BJ (cell line): ENCODE measurements around the gene CFAP54. TPM values are rescaled to one million over a fixed set of nuclear protein-coding genes. Genes with fewer than 3 reads are reported as not detected.

Experiments used
- CTCF ChIA-PET: fragments of 350-600 bp; formaldehyde crosslinking; extraction: SDS; loops from one replicate; lab custom pipeline; 2021; ENCODE audit warnings: antibody characterized with exemption, inconsistent platforms; lab: Yijun Ruan, JAX
- POLR2A ChIA-PET: fragments of 300-600 bp; sonication (Branson Sonifier 250); formaldehyde crosslinking; extraction: SDS; loops from one replicate; lab custom pipeline; 2021; ENCODE audit warnings: antibody characterized with exemption; lab: Charles Lee
- DNase-seq: peaks from one replicate; pipeline ENCODE4 v3.0.0-alpha.2; 2011; ENCODE audit warnings: low read depth
- H3K27me3 ChIP-seq: 2 replicates; pipeline ENCODE4 v1.6.0; 2011; ENCODE audit warnings: low read length; ENCODE audit not compliant: control insufficient read depth, insufficient read depth
- H3K36me3 ChIP-seq: 2 replicates; pipeline ENCODE4 v1.5.1; 2011; ENCODE audit warnings: low read length; ENCODE audit not compliant: control insufficient read depth, insufficient read depth
- H3K4me3 ChIP-seq: 2 replicates; pipeline ENCODE4 v1.5.1; 2011; ENCODE audit warnings: low read depth, mild to moderate bottlenecking, control low read depth, low read length
- polyA plus RNA-seq: library from polyadenylated mRNA; depleted of rRNA; stranded (reverse); fragments of >200 nt; gene quantifications from 2 replicates; pipeline ENCODE4 v1.2.3, GENCODE V29; 2011
- TF ChIP-seq, protein P1 (sequence below): IDR thresholded peaks from 2 replicates; pipeline ENCODE4 v1.5.1; 2011; ENCODE audit warnings: low read depth, mild to moderate bottlenecking, control low read depth, inconsistent platforms, low read length, moderate library complexity; ENCODE audit not compliant: insufficient read depth

The CFAP54 gene
- polyA plus RNA-seq, 1 experiment: 0.38 TPM

DNA sequence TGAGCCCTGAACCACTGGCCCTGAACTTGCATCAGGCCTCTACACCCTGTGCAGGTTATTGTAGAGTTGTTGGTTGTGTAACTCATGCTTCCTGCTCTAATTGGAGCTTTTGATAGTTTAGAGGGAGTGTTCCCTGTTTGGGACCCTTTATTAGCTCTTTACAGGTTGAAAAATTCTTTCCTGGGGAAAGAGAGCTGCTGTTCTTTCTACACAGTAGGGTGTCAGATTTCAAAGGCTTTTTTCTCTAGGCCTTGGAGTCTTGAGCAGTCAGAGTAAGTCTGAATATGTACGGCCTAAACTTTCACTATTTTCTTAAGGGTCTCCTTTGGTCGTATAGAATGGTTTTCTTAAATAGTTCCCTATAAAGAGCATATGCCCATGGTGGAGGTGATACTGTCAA is 356.9 kb downstream of the CFAP54 start:
- TF ChIP-seq, protein P1, sequence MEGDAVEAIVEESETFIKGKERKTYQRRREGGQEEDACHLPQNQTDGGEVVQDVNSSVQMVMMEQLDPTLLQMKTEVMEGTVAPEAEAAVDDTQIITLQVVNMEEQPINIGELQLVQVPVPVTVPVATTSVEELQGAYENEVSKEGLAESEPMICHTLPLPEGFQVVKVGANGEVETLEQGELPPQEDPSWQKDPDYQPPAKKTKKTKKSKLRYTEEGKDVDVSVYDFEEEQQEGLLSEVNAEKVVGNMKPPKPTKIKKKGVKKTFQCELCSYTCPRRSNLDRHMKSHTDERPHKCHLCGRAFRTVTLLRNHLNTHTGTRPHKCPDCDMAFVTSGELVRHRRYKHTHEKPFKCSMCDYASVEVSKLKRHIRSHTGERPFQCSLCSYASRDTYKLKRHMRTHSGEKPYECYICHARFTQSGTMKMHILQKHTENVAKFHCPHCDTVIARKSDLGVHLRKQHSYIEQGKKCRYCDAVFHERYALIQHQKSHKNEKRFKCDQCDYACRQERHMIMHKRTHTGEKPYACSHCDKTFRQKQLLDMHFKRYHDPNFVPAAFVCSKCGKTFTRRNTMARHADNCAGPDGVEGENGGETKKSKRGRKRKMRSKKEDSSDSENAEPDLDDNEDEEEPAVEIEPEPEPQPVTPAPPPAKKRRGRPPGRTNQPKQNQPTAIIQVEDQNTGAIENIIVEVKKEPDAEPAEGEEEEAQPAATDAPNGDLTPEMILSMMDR: no peak
- ChIA-PET POLR2A (no interaction called here), CTCF (interaction anchor here (1.5 kb wide), 1 partner anchor 15 kb away, joined by 4 read pairs; no protein-coding TSS in a partner anchor)
- Histone ChIP-seq H3K36me3 (no peaks in the 10 kb centered on the region), H3K4me3 (no peak overlapping the region), H3K27me3 (no peaks in the 10 kb centered on the region)
- DNase-seq: no peak

DNA sequence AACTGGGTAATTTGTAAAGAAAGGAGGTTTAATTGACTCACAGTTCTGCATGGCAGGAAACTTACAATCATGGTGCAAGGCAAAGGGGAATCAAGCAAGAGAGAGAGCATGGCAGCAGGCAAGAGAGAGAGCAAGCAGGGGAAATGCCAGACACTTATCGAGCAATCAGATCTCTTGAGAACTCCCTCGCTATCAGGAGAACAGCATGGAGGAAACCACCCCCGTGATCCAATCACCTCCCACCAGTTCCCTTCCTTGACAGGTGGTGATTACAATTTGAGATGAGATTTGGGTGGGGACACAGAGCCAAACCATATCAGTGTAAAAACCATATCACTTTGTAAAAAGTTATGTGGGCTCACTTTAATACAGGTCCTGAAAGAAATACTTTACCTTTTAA is 361.3 kb downstream of the CFAP54 start:
- no peaks in the 10 kb centered on the region for H3K27me3 ChIP-seq
- ChIA-PET POLR2A (no interaction called here), CTCF (no interaction called here)

DNA sequence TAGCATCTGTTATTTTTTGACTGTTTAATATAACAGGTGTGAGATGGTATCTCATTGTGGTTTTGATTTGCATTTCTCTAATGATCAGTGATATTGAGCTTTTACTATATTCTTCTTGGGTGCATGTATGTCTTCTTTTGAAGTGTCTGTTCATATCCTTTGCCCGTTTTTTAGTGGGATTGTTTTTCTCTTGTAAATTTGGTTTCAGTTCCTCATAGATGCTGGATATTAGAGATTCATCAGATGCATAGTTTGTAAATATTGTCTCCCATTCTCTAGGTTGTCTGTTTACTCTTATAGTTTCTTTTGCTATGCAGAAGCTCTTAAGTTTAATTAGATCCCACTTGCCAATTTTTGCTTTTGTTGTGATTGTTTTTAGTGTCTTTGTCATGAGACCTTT is 368.8 kb downstream of the CFAP54 start:
- Histone ChIP-seq H3K4me3 (no peak overlapping the region), H3K27me3 (no peaks in the 10 kb centered on the region), H3K36me3 (no peaks in the 10 kb centered on the region)
- ChIA-PET POLR2A (no interaction called here), CTCF (no interaction called here)
- no peak for DNase-seq
- TF ChIP-seq, protein P1: no peak

More for the DNA sequence above, 361.3 kb downstream of the CFAP54 start:
- H3K4me3 ChIP-seq: no peak overlapping the region
- no peak for DNase-seq
- H3K36me3 ChIP-seq: no peaks in the 10 kb centered on the region
- TF ChIP-seq, protein P1: no peak

DNA sequence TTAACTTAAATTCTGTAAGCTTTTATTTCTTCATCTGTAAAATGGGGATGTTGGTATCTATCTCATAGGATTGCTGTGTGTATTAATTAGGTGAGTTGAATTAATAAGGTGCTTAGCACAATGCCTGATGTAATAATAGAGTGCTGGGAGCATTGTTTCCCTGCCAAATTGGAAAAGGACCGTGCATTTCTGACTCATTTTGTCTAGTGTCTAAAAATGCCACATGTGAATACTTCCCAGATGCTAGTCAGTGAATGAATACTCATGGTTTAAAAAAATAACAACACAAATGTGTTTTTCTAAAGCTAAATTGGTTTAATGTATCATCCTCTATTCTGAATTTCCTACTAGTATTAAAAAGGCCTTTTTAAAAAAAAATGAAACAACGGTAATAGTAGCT is 372.3 kb downstream of the CFAP54 start:
- DNase-seq: peak; percentile 76
- no peak overlapping the region for H3K4me3 ChIP-seq
- ChIA-PET POLR2A (interaction anchor here (0.6 kb wide), 1 partner anchor 40 kb away, joined by 4 read pairs; no protein-coding TSS in a partner anchor), CTCF (interaction anchor here (0.9 kb wide), 1 partner anchor 15 kb away, joined by 4 read pairs; no protein-coding TSS in a partner anchor)
- no peaks in the 10 kb centered on the region for H3K36me3 ChIP-seq
- H3K27me3 ChIP-seq: no peaks in the 10 kb centered on the region
- TF ChIP-seq, protein P1: no peak

DNA sequence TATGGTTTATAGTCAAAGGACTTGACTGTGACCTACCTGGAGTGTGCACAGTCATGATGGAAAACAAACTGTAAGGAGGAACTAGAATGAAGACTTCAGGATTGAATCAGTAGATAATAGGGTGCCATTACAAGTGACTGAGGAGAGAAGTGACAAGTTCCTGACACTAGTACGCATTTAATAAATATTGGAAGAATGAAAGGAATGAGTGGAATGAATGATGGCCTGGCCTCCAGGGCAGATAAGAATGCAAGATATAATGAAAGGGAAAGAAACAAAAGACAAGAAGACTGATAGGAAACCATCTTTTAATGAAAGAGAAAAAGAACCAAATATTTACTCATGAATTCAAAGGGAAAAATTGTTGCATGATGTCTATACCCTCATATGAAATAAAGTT is 372.9 kb downstream of the CFAP54 start:
- Histone ChIP-seq H3K27me3 (no peaks in the 10 kb centered on the region), H3K4me3 (no peak overlapping the region), H3K36me3 (no peaks in the 10 kb centered on the region)
- ChIA-PET POLR2A (no interaction called here), CTCF (interaction anchor here (0.9 kb wide), 1 partner anchor 16 kb away, joined by 4 read pairs; no protein-coding TSS in a partner anchor)
- no peak for DNase-seq
- TF ChIP-seq, protein P1: no peak
